Peyer's patch (tissue), 4 donors: ENCODE data around the gene CLRN2.

Experiments
- POLR2A ChIP-seq, 2 donors: fragments of 450-650 bp; IDR thresholded peaks; one replicate each; pipeline ENCODE4 v1.5.1; 2017; ENCODE audit warnings: antibody characterized with exemption in 2 of 2, mild to moderate bottlenecking in 2 of 2, moderate library complexity in 2 of 2
- TF ChIP-seq, protein P1 (sequence below), 6 experiments: fragments of 450-650 bp in 4 of 6; fragments of 200-600 bp in 2 of 6; sonication (generic) in 1 of 6; IDR thresholded peaks; one replicate each; pipeline ENCODE4 v1.5.1; 2017 to 2019; ENCODE audit warnings: antibody characterized with exemption in 6 of 6, mild to moderate bottlenecking in 3 of 6, moderate library complexity in 1 of 6

- TF ChIP-seq, protein P1, sequence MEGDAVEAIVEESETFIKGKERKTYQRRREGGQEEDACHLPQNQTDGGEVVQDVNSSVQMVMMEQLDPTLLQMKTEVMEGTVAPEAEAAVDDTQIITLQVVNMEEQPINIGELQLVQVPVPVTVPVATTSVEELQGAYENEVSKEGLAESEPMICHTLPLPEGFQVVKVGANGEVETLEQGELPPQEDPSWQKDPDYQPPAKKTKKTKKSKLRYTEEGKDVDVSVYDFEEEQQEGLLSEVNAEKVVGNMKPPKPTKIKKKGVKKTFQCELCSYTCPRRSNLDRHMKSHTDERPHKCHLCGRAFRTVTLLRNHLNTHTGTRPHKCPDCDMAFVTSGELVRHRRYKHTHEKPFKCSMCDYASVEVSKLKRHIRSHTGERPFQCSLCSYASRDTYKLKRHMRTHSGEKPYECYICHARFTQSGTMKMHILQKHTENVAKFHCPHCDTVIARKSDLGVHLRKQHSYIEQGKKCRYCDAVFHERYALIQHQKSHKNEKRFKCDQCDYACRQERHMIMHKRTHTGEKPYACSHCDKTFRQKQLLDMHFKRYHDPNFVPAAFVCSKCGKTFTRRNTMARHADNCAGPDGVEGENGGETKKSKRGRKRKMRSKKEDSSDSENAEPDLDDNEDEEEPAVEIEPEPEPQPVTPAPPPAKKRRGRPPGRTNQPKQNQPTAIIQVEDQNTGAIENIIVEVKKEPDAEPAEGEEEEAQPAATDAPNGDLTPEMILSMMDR (IDR thresholded peaks at IDR 0.05), result no peak
- no peak for TF ChIP-seq POLR2A (IDR thresholded peaks at IDR 0.05)
These were observed 19.7 kb downstream of the CLRN2 start for GRCh38 chr4:17534705-17535104.
